HG03558 (cell line): ENCODE data around the gene KRTAP15-1.

Experiments
- ATAC-seq: cut with Tn5 transposase; IDR thresholded peaks from one replicate; pipeline ENCODE4 v1.9.1; 2021; ENCODE audit warnings: moderate number of reproducible peaks; ENCODE audit not compliant: unreplicated experiment; ENCODE audit errors: extremely low read depth

KRTAP15-1 gene, protein sequence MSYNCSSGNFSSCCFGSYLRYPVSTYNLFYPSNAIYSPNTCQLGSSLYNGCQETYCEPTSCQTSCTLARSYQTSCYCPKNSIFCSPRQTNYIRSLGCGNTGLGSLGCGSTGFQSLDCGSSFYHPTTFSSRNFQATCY

GRCh38 chr21:30439975-30440374 is at the start of gene KRTAP15-1:
TSS of gene KRTAP15-1 (plus strand) at chr21:30440275. CDS start at chr21:30440328, 53 bp downstream.
- no peak for ATAC-seq

DNA sequence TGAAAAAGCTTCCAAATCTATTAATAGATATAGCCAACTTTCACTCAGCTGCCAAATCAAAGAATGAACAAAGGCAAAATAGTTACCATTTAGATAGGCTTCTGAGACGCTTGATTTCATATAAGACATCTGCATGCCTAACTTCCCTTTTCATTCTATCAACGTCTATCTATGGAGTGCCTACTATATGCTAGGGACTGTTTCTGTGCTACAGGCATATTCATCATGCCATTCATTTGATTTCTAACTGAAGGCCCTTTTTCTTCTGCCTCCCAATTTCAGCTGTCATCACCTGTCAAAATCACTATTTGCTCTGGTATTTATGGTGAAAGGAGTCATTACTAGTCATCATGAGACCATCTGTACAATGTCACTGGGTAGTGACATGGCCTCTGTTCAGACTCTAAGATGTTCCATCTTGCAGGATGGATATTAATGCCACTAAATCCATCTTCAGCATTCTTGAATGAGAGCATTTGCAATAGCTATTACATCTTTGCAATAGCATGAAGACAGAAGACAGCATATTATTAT is 48.5 kb upstream of the KRTAP15-1 start:
- ATAC-seq, result no peak

DNA sequence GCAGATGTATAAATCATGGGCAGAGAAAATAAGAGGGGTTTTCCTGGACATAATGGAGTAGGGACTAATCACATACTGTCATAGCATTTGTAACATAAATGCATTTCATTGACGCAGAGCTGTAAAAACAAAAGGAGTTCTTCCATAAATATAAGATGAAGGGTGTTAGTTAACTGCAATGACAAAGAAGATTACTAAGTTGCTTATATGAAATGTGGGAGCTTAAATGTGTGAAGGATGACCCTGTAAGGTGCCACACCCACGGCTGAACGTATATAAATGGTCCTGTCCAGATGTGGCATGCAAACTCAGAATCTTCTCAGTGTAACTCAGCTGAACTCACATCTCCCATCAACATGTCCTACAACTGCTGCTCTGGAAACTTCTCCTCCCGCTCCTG is 44.3 kb upstream of the KRTAP15-1 start, which contains the start of gene KRTAP13-1:
KRTAP13-1 (plus strand) TSS at position 301 of the 400 bp plus-strand sequence; CDS start at position 357, 56 bp downstream.
- ATAC-seq, result no peak

GRCh38 chr21:30408782-30409494 is 31.1 kb upstream of the KRTAP15-1 start:
- ATAC-seq, result no peak

DNA sequence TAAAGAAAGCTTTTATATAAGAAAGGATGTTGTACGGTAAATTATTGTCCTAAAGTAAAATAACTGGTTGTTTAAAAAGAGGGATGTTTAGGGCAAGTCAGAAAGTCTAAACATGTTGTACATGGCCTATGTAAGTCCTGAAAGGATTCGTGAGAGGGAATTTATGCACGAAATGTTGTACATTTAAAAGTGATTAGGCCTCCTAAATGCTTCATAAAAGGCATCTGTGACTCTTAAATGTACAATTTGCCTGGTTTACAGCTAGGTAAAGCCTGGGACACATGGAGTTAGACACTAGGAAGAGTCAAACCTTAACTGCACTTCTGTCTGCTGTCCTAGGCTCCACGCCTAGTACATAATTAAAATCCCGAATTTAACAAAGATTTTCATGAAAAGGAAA is 24.1 kb upstream of the KRTAP15-1 start:
- no peak for ATAC-seq

GRCh38 chr21:30425826-30426225 is 14.2 kb upstream of the KRTAP15-1 start, which contains the start of gene KRTAP13-3:
TSS of gene KRTAP13-3 (minus strand) at chr21:30425926. CDS start at chr21:30425912, 14 bp downstream.
- no peak for ATAC-seq

DNA sequence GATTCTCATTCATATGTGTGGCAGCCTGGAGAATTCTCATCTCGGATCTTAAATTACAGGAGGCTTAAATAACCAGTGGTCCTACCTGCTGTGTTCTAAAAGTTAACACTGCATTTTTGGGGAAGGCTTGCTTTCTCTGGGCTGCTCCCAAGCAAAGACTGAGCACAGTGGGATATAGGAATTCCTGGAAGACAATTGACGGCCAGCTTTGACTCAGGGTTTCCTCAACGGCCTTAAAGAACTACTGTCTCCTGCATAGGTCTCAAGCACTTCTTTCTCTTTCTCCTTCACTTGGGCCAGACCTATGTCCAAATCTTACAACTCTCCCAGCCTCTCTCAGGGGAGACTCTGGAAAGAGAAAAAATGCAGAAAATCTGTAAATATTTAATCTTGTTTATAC is 13.3 kb upstream of the KRTAP15-1 start:
- ATAC-seq, result no peak

- ATAC-seq, result no peak
These were observed 9.9 kb upstream of the KRTAP15-1 start, which contains the start of gene KRTAP13-4 for GRCh38 chr21:30430170-30430655. TSS of gene KRTAP13-4 (plus strand) at chr21:30430220. CDS start at chr21:30430276, 56 bp downstream.

GRCh38 chr21:30434033-30434631 is 5.9 kb upstream of the KRTAP15-1 start:
- no peak for ATAC-seq

GRCh38 chr21:30437010-30437565 is 3.0 kb upstream of the KRTAP15-1 start:
- ATAC-seq, result no peak

- no peak for ATAC-seq
These were observed 3.2 kb downstream of the KRTAP15-1 start for GRCh38 chr21:30443226-30443625.

DNA sequence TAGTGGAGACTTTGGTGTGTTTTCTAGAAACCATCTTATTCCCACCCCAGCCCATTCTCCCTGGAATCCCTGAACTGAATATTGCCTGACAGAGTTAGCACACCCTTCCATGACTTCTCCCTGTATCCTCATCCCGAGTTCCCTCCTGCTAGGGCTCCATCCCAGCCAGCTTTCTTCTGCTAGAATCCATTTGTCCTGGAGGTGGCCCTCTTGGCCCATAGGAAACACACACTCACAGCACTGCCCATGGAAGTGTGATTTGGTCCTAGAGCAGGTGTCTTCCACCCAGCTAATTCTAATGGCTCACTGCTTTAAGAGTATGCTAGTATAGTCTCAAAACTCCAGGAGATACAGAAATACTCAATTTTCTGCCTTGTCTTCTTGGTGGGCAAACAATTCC is 4.1 kb downstream of the KRTAP15-1 start:
- ATAC-seq, result no peak

- ATAC-seq, result no peak
These were observed 7.0 kb downstream of the KRTAP15-1 start for GRCh38 chr21:30447056-30447455.

DNA sequence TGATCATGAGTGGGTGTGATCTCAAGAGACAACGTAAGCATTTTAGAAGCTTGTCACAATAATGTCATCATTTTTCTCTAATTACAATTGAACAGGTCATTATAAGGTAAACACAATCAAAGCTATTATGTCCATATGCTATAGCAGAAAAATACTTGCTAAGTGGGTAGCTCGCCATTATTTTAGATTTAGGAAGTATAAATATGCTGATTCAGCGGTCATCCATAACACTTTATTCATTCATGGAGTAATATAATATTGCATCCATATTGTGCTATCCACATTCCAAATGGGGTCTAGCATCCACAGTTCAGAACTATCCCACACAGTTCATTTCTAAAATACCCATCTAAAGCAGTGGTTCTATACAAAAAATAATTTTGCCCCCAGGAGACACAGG is 8.4 kb downstream of the KRTAP15-1 start:
- no peak for ATAC-seq

DNA sequence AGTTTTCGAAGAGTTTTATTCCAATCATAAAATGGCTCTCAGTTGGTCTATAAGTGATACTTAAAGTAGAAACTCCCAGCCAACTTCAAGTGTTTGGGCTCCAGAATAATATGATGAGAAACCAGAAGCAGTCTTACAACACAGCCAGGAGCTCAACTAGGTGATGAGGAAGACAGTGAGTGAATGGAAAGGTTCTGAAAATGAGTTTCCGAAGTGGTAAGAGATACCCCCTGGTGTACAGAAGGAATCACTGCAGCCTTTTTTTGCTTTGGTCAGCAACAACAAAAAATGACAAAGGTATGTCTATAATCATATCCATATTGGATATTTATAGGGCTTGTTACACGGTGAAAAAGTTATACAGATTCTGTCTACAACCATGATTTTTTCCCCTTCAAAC is 23.6 kb downstream of the KRTAP15-1 start:
- no peak for ATAC-seq

- no peak for ATAC-seq
These were observed 29.0 kb downstream of the KRTAP15-1 start for GRCh38 chr21:30468900-30469714.

DNA sequence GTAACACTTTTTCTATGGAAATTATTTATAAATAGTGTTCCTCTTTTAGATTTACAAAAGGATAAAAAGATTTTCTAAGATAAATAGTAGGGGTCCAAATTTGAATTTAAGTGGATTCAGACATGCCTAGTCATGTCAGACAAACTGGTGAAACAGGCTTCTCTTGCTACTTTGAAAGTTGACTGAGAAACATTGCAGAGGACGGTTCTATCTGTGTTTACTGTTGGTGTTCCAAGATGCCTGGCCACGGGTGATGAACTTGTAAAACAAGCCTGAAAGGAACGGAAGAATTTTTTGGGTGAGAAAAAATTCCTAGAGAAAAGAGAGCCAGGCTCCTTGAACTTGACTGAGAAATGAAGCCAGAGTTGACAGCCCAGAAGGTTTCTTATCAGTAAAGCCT is 37.9 kb downstream of the KRTAP15-1 start:
- no peak for ATAC-seq

DNA sequence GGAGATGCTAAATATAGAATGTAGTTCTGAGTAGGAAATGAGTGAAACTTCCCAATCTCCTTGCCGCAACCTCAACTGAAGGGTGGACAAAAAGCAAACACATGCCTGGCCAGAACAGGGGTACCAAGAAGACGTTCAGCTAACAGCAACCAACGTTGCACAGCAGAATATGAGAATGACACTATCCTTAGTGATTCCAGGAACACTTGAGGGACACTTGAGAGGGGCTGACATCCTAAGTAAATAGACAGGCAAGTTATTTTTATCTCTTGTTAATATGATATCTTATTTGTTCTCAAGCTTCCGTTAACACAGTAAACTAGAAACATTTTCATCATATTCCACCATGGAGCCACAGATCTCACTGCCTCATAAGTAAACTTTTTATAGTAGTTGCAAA is 39.2 kb downstream of the KRTAP15-1 start:
- no peak for ATAC-seq

- no peak for ATAC-seq
These were observed 40.1 kb downstream of the KRTAP15-1 start, which contains the start of gene KRTAP19-1 for GRCh38 chr21:30480145-30480544. TSS of gene KRTAP19-1 (minus strand) at chr21:30480367. CDS start at chr21:30480317, 50 bp downstream.

- no peak for ATAC-seq
These were observed 42.1 kb downstream of the KRTAP15-1 start for GRCh38 chr21:30482130-30482529.
